ENCODE data around the gene PHLDA3. TPM values are rescaled to one million over a fixed set of nuclear protein-coding genes. Genes with fewer than 3 reads are reported as not detected.

The PHLDA3 gene
- total RNA-seq, 4 donors from 2014 or later, result 243 to 301 (median 271) TPM

DNA sequence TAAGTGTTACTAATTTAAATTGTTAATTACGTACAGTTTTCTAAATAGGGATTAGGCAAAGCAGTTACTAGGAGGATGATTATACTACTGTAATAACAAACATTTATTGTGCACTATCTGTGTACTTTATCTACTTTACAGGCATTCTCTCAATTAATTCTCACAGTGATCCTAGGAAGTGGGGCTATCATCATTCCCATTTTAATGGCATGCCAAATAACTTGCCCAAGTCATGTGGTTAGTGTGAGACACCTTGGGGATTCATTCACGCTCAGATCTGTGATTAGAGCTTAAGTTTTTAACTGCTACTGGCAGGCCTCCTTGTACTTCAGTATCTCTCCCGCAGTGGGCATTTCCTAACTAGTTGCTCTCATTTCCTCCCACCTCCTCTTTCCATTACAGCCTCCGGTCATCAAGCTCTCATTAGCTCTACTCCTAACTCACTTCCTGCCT is 11.5 kb downstream of the PHLDA3 start:
- Histone ChIP-seq H3K36me3 (no peaks in the 10 kb centered on the region), H3K27me3 (no peaks in the 10 kb centered on the region), H3K4me1 (peaks cover 0 to 81% (median 58%) of the 10 kb centered on the region in 4 donors), H3K4me3 (no peak overlapping the region), H3K9me3 (no peaks in the 10 kb centered on the region), H3K27ac (peak overlapping the region; percentile 69 to 96 (median 86))
- 44 to 45% methylated on average over 4 of the region's 4 CpGs for WGBS, 2 donors
- TF ChIP-seq EP300 (IDR thresholded peaks at IDR 0.05) (no peak), POLR2A (IDR thresholded peaks at IDR 0.05) (no peak)
- TF ChIP-seq, protein P1, sequence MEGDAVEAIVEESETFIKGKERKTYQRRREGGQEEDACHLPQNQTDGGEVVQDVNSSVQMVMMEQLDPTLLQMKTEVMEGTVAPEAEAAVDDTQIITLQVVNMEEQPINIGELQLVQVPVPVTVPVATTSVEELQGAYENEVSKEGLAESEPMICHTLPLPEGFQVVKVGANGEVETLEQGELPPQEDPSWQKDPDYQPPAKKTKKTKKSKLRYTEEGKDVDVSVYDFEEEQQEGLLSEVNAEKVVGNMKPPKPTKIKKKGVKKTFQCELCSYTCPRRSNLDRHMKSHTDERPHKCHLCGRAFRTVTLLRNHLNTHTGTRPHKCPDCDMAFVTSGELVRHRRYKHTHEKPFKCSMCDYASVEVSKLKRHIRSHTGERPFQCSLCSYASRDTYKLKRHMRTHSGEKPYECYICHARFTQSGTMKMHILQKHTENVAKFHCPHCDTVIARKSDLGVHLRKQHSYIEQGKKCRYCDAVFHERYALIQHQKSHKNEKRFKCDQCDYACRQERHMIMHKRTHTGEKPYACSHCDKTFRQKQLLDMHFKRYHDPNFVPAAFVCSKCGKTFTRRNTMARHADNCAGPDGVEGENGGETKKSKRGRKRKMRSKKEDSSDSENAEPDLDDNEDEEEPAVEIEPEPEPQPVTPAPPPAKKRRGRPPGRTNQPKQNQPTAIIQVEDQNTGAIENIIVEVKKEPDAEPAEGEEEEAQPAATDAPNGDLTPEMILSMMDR (IDR thresholded peaks at IDR 0.05), result no peak
- DNase-seq (ENCODE audit: low spot score in 2 of 2), result no peak

DNA sequence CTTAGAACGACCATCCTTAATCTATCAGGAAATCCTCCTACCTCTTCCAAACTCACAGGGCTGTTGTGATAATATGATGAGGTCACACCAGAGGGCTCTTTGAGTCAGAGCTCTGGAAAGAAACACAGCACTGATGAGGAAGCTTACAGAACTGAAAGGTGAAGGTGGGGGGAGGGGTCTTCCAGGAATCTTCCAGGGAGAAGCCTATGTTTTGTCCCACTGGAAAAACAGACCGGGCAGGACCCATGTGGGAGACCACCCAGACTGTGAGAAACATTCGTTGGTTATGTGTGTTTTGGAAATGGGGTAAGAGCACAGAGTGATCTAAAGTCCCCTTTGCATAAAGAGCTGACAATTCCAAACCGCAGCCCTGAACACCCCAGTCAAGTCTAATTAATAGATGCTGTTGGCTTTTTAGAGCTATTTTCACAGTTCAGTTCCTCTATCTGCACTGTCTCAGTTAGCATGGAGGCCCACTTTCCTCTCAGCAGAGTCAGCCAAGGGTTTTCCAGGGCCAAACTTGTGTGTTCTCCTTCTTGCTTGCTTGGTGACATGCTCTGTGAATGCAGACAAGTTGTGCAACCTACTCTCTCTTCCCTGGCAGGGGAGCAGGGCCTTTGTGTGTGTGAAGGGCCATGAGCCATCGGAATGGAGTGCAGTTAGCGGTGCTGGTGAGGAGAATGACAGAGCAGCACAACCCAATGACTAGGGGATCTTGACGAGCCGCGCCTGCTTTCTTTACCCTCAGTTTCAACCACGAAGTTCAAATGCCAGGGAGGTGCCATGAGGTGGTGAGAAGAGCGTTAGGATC is 12.3 kb downstream of the PHLDA3 start:
- WGBS, 2 donors, result 33 to 43% methylated on average over 11 of the region's 11 CpGs
- Histone ChIP-seq H3K9me3 (no peaks in the 10 kb centered on the region), H3K4me3 (no peak overlapping the region), H3K27me3 (no peaks in the 10 kb centered on the region), H3K27ac (peak overlapping the region; percentile 69 to 96 (median 86)), H3K36me3 (no peaks in the 10 kb centered on the region), H3K4me1 (peaks cover 0 to 79% (median 51%) of the 10 kb centered on the region in 4 donors)
- TF ChIP-seq, protein P1 (IDR thresholded peaks at IDR 0.05), result no peak
- TF ChIP-seq EP300 (IDR thresholded peaks at IDR 0.05), result peak in 1 of 2 donors; percentile 95
- TF ChIP-seq POLR2A (IDR thresholded peaks at IDR 0.05), result peak in 1 of 2 donors; percentile 25
- DNase-seq (ENCODE audit: low spot score in 2 of 2), result peak in 1 of 2 donors; percentile 85

DNA sequence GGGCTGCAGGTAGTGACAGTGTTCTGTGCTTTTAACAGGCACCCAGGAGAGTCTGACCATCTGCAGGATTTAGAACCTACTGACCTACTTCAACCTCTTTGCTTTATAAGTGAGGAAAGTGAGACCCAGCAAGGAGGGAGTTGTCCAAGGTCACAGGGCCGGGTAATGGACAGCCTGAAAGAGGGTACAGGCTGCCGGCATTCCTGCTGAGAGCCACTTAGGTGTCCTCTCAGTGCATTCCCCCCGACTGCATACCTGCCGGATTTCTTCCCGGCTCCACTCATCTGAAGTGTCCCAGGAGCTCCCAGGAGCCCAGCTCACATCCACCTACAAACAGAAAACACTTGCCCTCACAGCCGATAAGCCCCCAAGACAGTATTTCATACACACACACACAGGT is 13.9 kb downstream of the PHLDA3 start:
- no peak for DNase-seq (ENCODE audit: low spot score in 2 of 2)
- H3K9me3 ChIP-seq, result no peaks in the 10 kb centered on the region
- H3K27me3 ChIP-seq, result no peaks in the 10 kb centered on the region
- peaks cover 0 to 79% (median 46%) of the 10 kb centered on the region in 4 donors for H3K4me1 ChIP-seq
- peak overlapping the region; percentile 69 to 96 (median 86) for H3K27ac ChIP-seq
- no peaks in the 10 kb centered on the region for H3K36me3 ChIP-seq
- H3K4me3 ChIP-seq, result no peak overlapping the region
- TF ChIP-seq, protein P1 (IDR thresholded peaks at IDR 0.05), result no peak
- TF ChIP-seq POLR2A (IDR thresholded peaks at IDR 0.05) (no peak), EP300 (IDR thresholded peaks at IDR 0.05) (no peak)
- WGBS, 2 donors, result 67 to 84% methylated on average over 6 of the region's 6 CpGs

DNA sequence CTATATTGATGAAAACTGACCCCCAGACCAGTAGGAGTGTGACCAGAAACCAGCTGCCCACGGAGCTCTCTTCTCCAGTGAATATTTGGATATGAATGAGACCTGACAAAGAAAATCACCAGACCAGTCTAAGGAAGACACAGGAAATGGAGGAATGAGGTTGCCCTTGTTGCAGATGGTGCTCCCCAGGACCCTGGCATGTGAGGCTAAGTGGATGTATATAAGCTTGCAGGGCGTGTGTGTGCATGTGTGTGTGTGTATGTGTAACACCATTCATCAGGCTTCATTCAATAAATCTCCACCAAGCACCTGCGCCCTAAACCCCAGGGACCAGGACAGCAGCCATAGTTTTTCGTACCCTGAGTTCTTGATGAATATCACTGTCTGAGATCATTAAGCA is 14.4 kb downstream of the PHLDA3 start:
- TF ChIP-seq, protein P1 (IDR thresholded peaks at IDR 0.05), result no peak
- TF ChIP-seq EP300 (IDR thresholded peaks at IDR 0.05), result no peak
- H3K4me3 ChIP-seq, result no peak overlapping the region
- WGBS, 2 donors, result 72 to 74% methylated on average over 4 of the region's 4 CpGs
- peak overlapping the region in 2 of 4 donors; percentile 95 to 96 for H3K27ac ChIP-seq
- DNase-seq (ENCODE audit: low spot score in 2 of 2), result no peak
- no peaks in the 10 kb centered on the region for H3K27me3 ChIP-seq
- no peaks in the 10 kb centered on the region for H3K36me3 ChIP-seq
- H3K4me1 ChIP-seq, result peaks cover 0 to 79% (median 46%) of the 10 kb centered on the region in 4 donors
- H3K9me3 ChIP-seq, result no peaks in the 10 kb centered on the region

DNA sequence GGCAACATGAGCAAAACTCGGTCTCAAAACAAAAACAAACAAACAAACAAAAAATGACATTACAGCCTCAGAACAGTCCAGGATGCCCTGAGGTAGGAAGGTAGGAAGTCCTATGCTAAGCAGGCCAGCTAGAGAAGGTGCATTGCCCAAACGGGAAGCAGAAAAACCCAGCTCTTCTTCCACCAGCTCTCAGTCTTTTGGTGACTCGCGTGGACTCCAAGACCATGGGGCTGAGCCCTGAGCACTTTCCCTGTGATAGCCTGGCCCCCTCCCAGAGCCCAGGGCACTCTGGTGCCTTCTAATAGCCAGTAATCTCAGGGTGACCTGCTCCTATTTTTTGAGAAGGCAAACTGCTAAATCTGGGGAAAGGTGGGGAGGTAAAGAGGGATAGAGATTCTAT is 16.1 kb downstream of the PHLDA3 start:
- TF ChIP-seq EP300 (IDR thresholded peaks at IDR 0.05) (no peak), POLR2A (IDR thresholded peaks at IDR 0.05) (no peak)
- TF ChIP-seq, protein P1 (IDR thresholded peaks at IDR 0.05), result no peak
- H3K4me1 ChIP-seq, result peaks cover 0 to 81% (median 49%) of the 10 kb centered on the region in 4 donors
- no peaks in the 10 kb centered on the region for H3K27me3 ChIP-seq
- DNase-seq (ENCODE audit: low spot score in 2 of 2), result no peak
- no peak overlapping the region for H3K4me3 ChIP-seq
- H3K27ac ChIP-seq, result peak overlapping the region in 3 of 4 donors; percentile 22 to 96 (median 95)
- no peaks in the 10 kb centered on the region for H3K9me3 ChIP-seq
- no peaks in the 10 kb centered on the region for H3K36me3 ChIP-seq
- WGBS, 2 donors, result 64 to 79% methylated on average over 4 of the region's 4 CpGs

All from tibial nerve (tissue), 4 donors.